ENCODE data around the gene NCDN. TPM values are rescaled to one million over a fixed set of nuclear protein-coding genes. Genes with fewer than 3 reads are reported as not detected.
A peak's percentile ranks its signal among the peaks of the same experiment; 100 is the strongest.

NCDN gene
- total RNA-seq: 10 to 100 TPM; 17.3 to 17.5 TPM

GRCh38 chr1:35557611-35558373 lies at the start of gene NCDN:
TSS of gene NCDN (plus strand) at chr1:35557799. CDS start at chr1:35558191, 392 bp downstream.
- peak; percentile 91 for ATAC-seq
- ChIA-PET CTCF (interaction anchor here (0.9 to 4.9 kb wide), 8 partner anchors 11 to 169 kb away, joined by 3 to 44 read pairs (median 3); no protein-coding TSS in a partner anchor), POLR2A (interaction anchor here (0.7 to 2.8 kb wide), 13 partner anchors 11 to 365 kb away, joined by 3 to 10 read pairs (median 4); partner anchors contain the start of gene SFPQ)
- no peak for TF ChIP-seq CTCF (IDR thresholded peaks at IDR 0.05)
- DNase-seq: peak; percentile 99
- peak within 1 kb of the TSS; percentile 96 for H3K27ac Mint-ChIP-seq
- H3K36me3 Mint-ChIP-seq (ENCODE audit: low read depth): peaks cover 7% of the 10 kb centered on the region
- peaks cover 46% of the 10 kb centered on the region for H3K4me1 Mint-ChIP-seq (ENCODE audit: low read depth)
- H3K9me3 Mint-ChIP-seq: no peaks in the 10 kb centered on the region
- intact Hi-C loops (cut with micrococcal nuclease): loop anchor here (10.0 kb wide), 1 partner anchor 363 kb away; the partner anchor contains the start of gene SFPQ
- H3K4me3 Mint-ChIP-seq: peak within 1 kb of the TSS; percentile 92
- H3K27me3 Mint-ChIP-seq: no peaks in the 10 kb centered on the region

- no peak overlapping the region for H3K4me3 Mint-ChIP-seq
Observed at GRCh38 chr1:35507947-35508346, 49.7 kb upstream of the NCDN start.

GRCh38 chr1:35509558-35509957 lies 48.0 kb upstream of the NCDN start:
- Mint-ChIP-seq H3K27me3 (no peaks in the 10 kb centered on the region), H3K27ac (no peak overlapping the region), H3K4me1 (ENCODE audit: low read depth) (peaks cover 48% of the 10 kb centered on the region), H3K4me3 (no peak overlapping the region), H3K9me3 (no peaks in the 10 kb centered on the region), H3K36me3 (ENCODE audit: low read depth) (peaks cover 23% of the 10 kb centered on the region)
- CTCF ChIA-PET: interaction anchor here (1.6 to 1.7 kb wide), 3 partner anchors 8 to 58 kb away, joined by 5 to 9 read pairs (median 5); no protein-coding TSS in a partner anchor
- intact Hi-C loops (cut with micrococcal nuclease): no loop called here
- DNase-seq (no peak), ATAC-seq (no peak)
- no peak for TF ChIP-seq CTCF (IDR thresholded peaks at IDR 0.05)
- POLR2A ChIA-PET: interaction anchor here (0.7 to 1.2 kb wide), 2 partner anchors 35 to 55 kb away, joined by 3 to 4 read pairs; no protein-coding TSS in a partner anchor

More at GRCh38 chr1:35507947-35508346, 49.7 kb upstream of the NCDN start:
- Mint-ChIP-seq H3K9me3 (no peaks in the 10 kb centered on the region), H3K4me1 (ENCODE audit: low read depth) (peaks cover 48% of the 10 kb centered on the region), H3K27me3 (no peaks in the 10 kb centered on the region), H3K27ac (peak overlapping the region; percentile 23), H3K36me3 (ENCODE audit: low read depth) (peaks cover 20% of the 10 kb centered on the region)
- intact Hi-C loops (cut with micrococcal nuclease): no loop called here
- DNase-seq (no peak), ATAC-seq (no peak)
- TF ChIP-seq CTCF (IDR thresholded peaks at IDR 0.05): no peak
- ChIA-PET POLR2A (no interaction called here), CTCF (interaction anchor here (1.6 to 1.7 kb wide), 3 partner anchors 9 to 57 kb away, joined by 5 to 9 read pairs (median 5); no protein-coding TSS in a partner anchor)

GRCh38 chr1:35511305-35511704 lies 46.3 kb upstream of the NCDN start:
- H3K36me3 Mint-ChIP-seq (ENCODE audit: low read depth): peaks cover 30% of the 10 kb centered on the region
- no peak for TF ChIP-seq CTCF (IDR thresholded peaks at IDR 0.05)
- ATAC-seq (no peak), DNase-seq (no peak)
- H3K9me3 Mint-ChIP-seq: peaks cover 11% of the 10 kb centered on the region
- H3K4me3 Mint-ChIP-seq: no peak overlapping the region
- H3K27me3 Mint-ChIP-seq: no peaks in the 10 kb centered on the region
- ChIA-PET CTCF (interaction anchor here (3.6 kb wide), 1 partner anchor 60 kb away, joined by 14 read pairs; no protein-coding TSS in a partner anchor), POLR2A (interaction anchor here (0.7 kb wide), 1 partner anchor 74 kb away, joined by 3 read pairs; no protein-coding TSS in a partner anchor)
- H3K4me1 Mint-ChIP-seq (ENCODE audit: low read depth): peaks cover 40% of the 10 kb centered on the region
- intact Hi-C loops (cut with micrococcal nuclease): no loop called here
- no peak overlapping the region for H3K27ac Mint-ChIP-seq

GRCh38 chr1:35518183-35518582 lies 39.4 kb upstream of the NCDN start:
- intact Hi-C loops (cut with micrococcal nuclease): no loop called here
- CTCF ChIA-PET: interaction anchor here (1.6 kb wide), 1 partner anchor 9 kb away, joined by 5 read pairs; no protein-coding TSS in a partner anchor
- DNase-seq (no peak), ATAC-seq (no peak)
- no peak overlapping the region for H3K4me3 Mint-ChIP-seq
- H3K4me1 Mint-ChIP-seq (ENCODE audit: low read depth): peaks cover 10% of the 10 kb centered on the region
- peaks cover 34% of the 10 kb centered on the region for H3K36me3 Mint-ChIP-seq (ENCODE audit: low read depth)
- H3K27me3 Mint-ChIP-seq: no peaks in the 10 kb centered on the region
- no peak overlapping the region for H3K27ac Mint-ChIP-seq
- no peak for TF ChIP-seq CTCF (IDR thresholded peaks at IDR 0.05)
- H3K9me3 Mint-ChIP-seq: peaks cover 29% of the 10 kb centered on the region
- POLR2A ChIA-PET: no interaction called here
